GM12872 (cell line): Measurements from ENCODE around the gene SEC14L6.

Source experiments
- CTCF ChIP-seq: IDR thresholded peaks from 3 replicates; pipeline ENCODE4 v1.5.1; 2011; ENCODE audit warnings: low read depth, mild to moderate bottlenecking, low read length, moderate library complexity; ENCODE audit not compliant: insufficient read depth

SEC14L6 gene

GRCh38 chr22:30472994-30473720, 73.4 kb downstream of the SEC14L6 start:
- TF ChIP-seq CTCF = no peak
